K562 (cell line): ENCODE measurements around the gene HSPA1B. TPM values are rescaled to one million over a fixed set of nuclear protein-coding genes. Genes with fewer than 3 reads are reported as not detected.

Experiments used
- ARNT ChIP-seq, 2 experiments: fragments of 450-650 bp; IDR thresholded peaks; 2 replicates each; pipeline ENCODE4 v1.6.1; 2016; ENCODE audit warnings: mild to moderate bottlenecking in 1 of 2
- ATF3 ChIP-seq, 2 experiments: fragments of 450-650 bp in 1 of 2; sonication (generic) in 1 of 2; formaldehyde crosslinking in 1 of 2; IDR thresholded peaks in 1 of 2; conservative IDR thresholded peaks in 1 of 2; 2 replicates each; pipeline versions ENCODE4 v1.6.1 to v1.8.1; 2016 to 2023; ENCODE audit warnings: mild to moderate bottlenecking in 2 of 2, moderate library complexity in 2 of 2, inconsistent platforms in 1 of 2, missing genetic modification reagents in 1 of 2
- BCLAF1 ChIP-seq, 2 experiments: fragments of 450-650 bp in 1 of 2; IDR thresholded peaks; 2 replicates each; pipeline ENCODE4 v1.6.1; 2011 to 2017; ENCODE audit warnings: low read depth in 2 of 2, antibody characterized with exemption in 1 of 2, borderline replicate concordance in 1 of 2, low read length in 1 of 2, mild to moderate bottlenecking in 1 of 2, mixed read lengths in 1 of 2; ENCODE audit not compliant: control insufficient read depth in 1 of 2
- BCOR ChIP-seq: fragments of 450-650 bp; IDR thresholded peaks from 2 replicates; pipeline ENCODE4 v1.6.1; 2016
- BRD9 ChIP-seq: fragments of 450-650 bp; IDR thresholded peaks from 2 replicates; pipeline ENCODE4 v1.6.1; 2018; ENCODE audit warnings: low read depth; ENCODE audit not compliant: partially characterized antibody
- CHD2 ChIP-seq: IDR thresholded peaks from 2 replicates; pipeline ENCODE4 v1.6.1; 2011; ENCODE audit warnings: low read depth, low read length
- CSDE1 ChIP-seq, 2 experiments: fragments of 450-650 bp; IDR thresholded peaks; 2 replicates each; pipeline ENCODE4 v1.6.1; 2016; ENCODE audit warnings: mild to moderate bottlenecking in 1 of 2
- HSF4 ChIP-seq: fragments of 250-450 bp; sonication (Bioruptor Pico); IDR thresholded peaks from 2 replicates; pipeline ENCODE4 v2.1.2; 2022; ENCODE audit warnings: mild to moderate bottlenecking, moderate library complexity, borderline replicate concordance
- KLF13 ChIP-seq: fragments of 450-650 bp; IDR thresholded peaks from 2 replicates; pipeline ENCODE4 v1.6.1; 2016; ENCODE audit warnings: missing genetic modification characterization, low read depth, mild to moderate bottlenecking, missing compliant biosample characterization, moderate library complexity, borderline replicate concordance
- MAX ChIP-seq: sonication (generic); formaldehyde crosslinking; IDR thresholded peaks from 2 replicates; pipeline ENCODE4 v1.9.0; 2022; ENCODE audit warnings: mild to moderate bottlenecking, missing genetic modification reagents
- NCOA1 ChIP-seq: fragments of 450-650 bp; IDR thresholded peaks from 2 replicates; pipeline ENCODE4 v1.6.1; 2016; ENCODE audit warnings: low read depth
- NR2C1 ChIP-seq, 2 experiments: fragments of 450-650 bp; IDR thresholded peaks; 2 replicates each; pipeline ENCODE4 v1.6.1; 2017; ENCODE audit warnings: mild to moderate bottlenecking in 2 of 2, antibody characterized with exemption in 1 of 2, inconsistent platforms in 1 of 2, missing compliant biosample characterization in 1 of 2, missing genetic modification characterization in 1 of 2
- PHB ChIP-seq: fragments of 250-450 bp; sonication (Bioruptor Pico); IDR thresholded peaks from 2 replicates; pipeline ENCODE4 v1.5.0; 2021
- RB1 ChIP-seq: fragments of 450-650 bp; IDR thresholded peaks from 2 replicates; pipeline ENCODE4 v1.6.1; 2017; ENCODE audit warnings: low read depth, mild to moderate bottlenecking
- SAFB2 ChIP-seq: fragments of 200-400 bp; formaldehyde crosslinking; IDR thresholded peaks from 2 replicates; pipeline ENCODE4 v1.6.1; 2018; ENCODE audit warnings: borderline replicate concordance, low read length, low read depth, moderate library complexity; ENCODE audit not compliant: severe bottlenecking
- SMARCA4 ChIP-seq: fragments of 450-650 bp; IDR thresholded peaks from 2 replicates; pipeline ENCODE4 v1.6.1; 2016
- STAT5A ChIP-seq: IDR thresholded peaks from 2 replicates; pipeline ENCODE4 v1.6.1; 2012; ENCODE audit warnings: low read length, inconsistent platforms, borderline replicate concordance
- TEAD1 ChIP-seq, 2 experiments: fragments of 450-650 bp in 1 of 2; sonication (generic) in 1 of 2; formaldehyde crosslinking; IDR thresholded peaks; 2 replicates each; pipeline versions ENCODE4 v1.4.0 to v1.8.0; 2020 to 2022; ENCODE audit warnings: mild to moderate bottlenecking in 2 of 2, missing genetic modification reagents in 1 of 2
- ZBTB26 ChIP-seq: fragments of 450-650 bp; formaldehyde crosslinking; IDR thresholded peaks from 2 replicates; pipeline ENCODE4 v1.4.0; 2022; ENCODE audit warnings: missing genetic modification characterization
- ZNF175 ChIP-seq: fragments of 200-800 bp; sonication (Bioruptor generic); IDR thresholded peaks from 2 replicates; pipeline ENCODE4 v1.6.1; 2016; ENCODE audit warnings: low read depth, mild to moderate bottlenecking, missing genetic modification characterization, missing compliant biosample characterization
- ZNF639 ChIP-seq, 2 experiments: fragments of 200-800 bp in 1 of 2; sonication (Bioruptor generic) in 1 of 2; sonication (generic) in 1 of 2; formaldehyde crosslinking in 1 of 2; IDR thresholded peaks in 1 of 2; conservative IDR thresholded peaks in 1 of 2; 2 replicates each; pipeline versions ENCODE4 v1.5.0 to v1.6.1; 2016 to 2020; ENCODE audit warnings: missing compliant biosample characterization in 1 of 2, missing genetic modification characterization in 1 of 2, missing genetic modification reagents in 1 of 2
- polyA plus RNA-seq, 8 experiments: library from polyadenylated mRNA; depleted of rRNA in 4 of 8; stranded (reverse) in 5 of 8; unstranded in 3 of 8; fragments of >200 nt; fragmentation: Nextera tagmentation in 2 of 8; fragmentation: Illumina TruSeq in 1 of 8; extraction: Ambion mirVana in 2 of 8; extraction: Trizol in 1 of 8; gene quantifications; 2 replicates each; pipeline versions ENCODE4 v1.2.1 to v1.2.3, GENCODE V29; 2011 to 2014; ENCODE audit warnings: inconsistent platforms in 1 of 8, missing spikeins in 1 of 8
- total RNA-seq, 7 experiments: library from RNA; depleted of rRNA in 6 of 7; stranded (reverse); fragments of >200 nt in 6 of 7; fragmentation: Illumina TruSeq in 2 of 7; extraction: Trizol in 2 of 7; gene quantifications; 2 replicates each; pipeline versions ENCODE4 v1.2.1 to v1.2.3, GENCODE V29; 2011 to 2021; ENCODE audit warnings: low replicate concordance in 1 of 7

The HSPA1B gene
- total and polyA plus RNA-seq, 9 of the 15 experiments (the other 6 are each of a cell fraction or from before 2014, with no cell fraction given): 0.27 to 227 (median 51.2) TPM

- TF ChIP-seq PHB (CRISPR knock-in tag) (0 out of 2 replicates have a peak, but pooled peaks have one; percentile 82), MAX (CRISPR knock-in tag) (no peak), SMARCA4 (peak; percentile 59; the same call in 1 of the 2 replicates), ATF3 (IDR thresholded peaks at IDR 0.05) (no peak), ATF3 (CRISPR knock-in tag; conservative IDR thresholded peaks at IDR 0.05) (peak; percentile 46; the same call in 1 of the 2 replicates), NR2C1 (IDR thresholded peaks at IDR 0.05) (no peak), NR2C1 (tag; IDR thresholded peaks at IDR 0.05) (no peak), SAFB2 (no peak), TEAD1 (CRISPR knock-in tag; IDR thresholded peaks at IDR 0.05) (peak in 1 of 2 experiments; percentile 42; a peak in 2 of 4 replicates), RB1 (no peak; the same call in 1 of the 2 replicates), CHD2 (peak; percentile 69; the same call in 1 of the 2 replicates), HSF4 (CRISPR knock-in tag) (no peak), ZBTB26 (CRISPR knock-in tag) (peak; percentile 87), BCOR (peak; percentile 17; the same call in 1 of the 2 replicates), CSDE1 (IDR thresholded peaks at IDR 0.05) (no peak), BCLAF1 (IDR thresholded peaks at IDR 0.05; ENCODE audit: borderline replicate concordance in 1 of 2, control insufficient read depth in 1 of 2, low read depth in 2 of 2, low read length in 1 of 2) (0 out of 4 replicates have a peak, but pooled peaks of 1 of the 2 experiments have one; percentile 52), KLF13 (peak; percentile 83; the same call in 1 of the 2 replicates), ZNF639 (CRISPR knock-in tag; conservative IDR thresholded peaks at IDR 0.05 in 1 of 2, IDR thresholded peaks at IDR 0.05 in 1 of 2) (peak in 1 of 2 experiments; percentile 79; a peak in 1 of 4 replicates), BRD9 (peak; percentile 95), ZNF175 (no peak), STAT5A (no peak; the same call in 1 of the 2 replicates), NCOA1 (peak; percentile 13; the same call in 1 of the 2 replicates), ARNT (IDR thresholded peaks at IDR 0.05) (peak in 1 of 2 experiments; percentile 75; a peak in 1 of 4 replicates)
Measured at GRCh38 chr6:31814677-31815024, 12.9 kb upstream of the HSPA1B start (continued).
